Measurements from ENCODE around the gene SAFB. TPM values are rescaled to one million over a fixed set of nuclear protein-coding genes. Genes with fewer than 3 reads are reported as not detected.
"Not testable (repeated sequence)": the region's sequence is repeated elsewhere in the genome, so short reads cannot be mapped to it uniquely, and the experiment has no call there.

Gene SAFB
- total and polyA plus RNA-seq, 2 experiments from 2014 or later = 50.2 to 75.8 TPM

DNA sequence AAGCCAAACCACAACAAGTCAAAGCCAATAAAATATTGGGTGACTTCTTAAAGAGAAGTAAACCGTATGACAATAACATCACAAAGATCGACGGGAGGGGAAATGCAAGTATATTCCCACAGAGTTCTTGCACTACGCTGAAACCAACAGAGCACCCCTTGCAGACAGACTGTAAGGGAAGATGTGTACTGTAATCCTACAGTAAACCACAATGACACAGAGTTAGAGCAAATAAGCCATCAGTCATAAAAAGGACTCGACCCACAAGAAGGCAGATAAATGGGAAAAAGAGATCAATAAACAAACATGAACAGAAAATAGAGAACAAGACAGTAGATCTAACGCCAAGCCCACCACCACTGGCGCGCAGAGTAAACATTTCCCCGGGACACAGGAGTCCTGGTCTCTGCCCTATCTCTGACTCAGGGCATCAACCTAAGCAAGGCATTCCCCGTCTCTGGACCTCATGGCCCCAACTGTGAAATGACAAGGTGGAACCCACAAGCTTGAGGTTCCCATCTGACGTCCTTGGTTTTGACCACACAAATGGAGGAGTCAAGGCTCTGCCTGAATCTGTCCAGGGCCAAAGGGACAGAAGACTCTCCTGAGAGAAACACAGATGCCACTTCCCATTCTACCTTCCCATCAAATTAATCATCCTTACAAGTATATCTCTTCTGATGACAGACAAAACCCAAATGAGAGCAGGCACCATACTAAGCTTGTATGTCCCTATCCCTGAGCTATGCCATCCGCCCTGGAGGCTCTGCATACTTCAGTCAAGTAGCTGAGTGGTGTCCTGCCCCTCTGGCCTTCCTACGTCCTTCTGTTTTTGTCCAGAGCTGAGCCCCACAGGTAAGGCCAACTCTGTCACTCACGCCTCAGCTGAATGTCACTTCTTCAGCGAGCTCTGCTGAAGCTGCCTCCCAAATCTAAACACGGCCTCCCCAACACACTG lies 15.3 kb upstream of the SAFB start:
- Histone ChIP-seq H3K36me3 (replicated peaks; ENCODE audit: insufficient read depth, low read depth) (no peaks in the 10 kb centered on the region), H3K79me2 (peaks cover 18% of the 10 kb centered on the region), H3K4me2 (no peak overlapping the region), H3K27me3 (no peaks in the 10 kb centered on the region), H2AFZ (no peak overlapping the region), H3K27ac (no peak overlapping the region), H3K9me2 (replicated peaks; ENCODE audit: insufficient read depth) (no peaks in the 10 kb centered on the region), H3K4me3 (no peak overlapping the region), H3K9me3 (ENCODE audit: low read depth) (no peaks in the 10 kb centered on the region), H4K20me1 (ENCODE audit: insufficient read depth, poor library complexity, severe bottlenecking) (peaks cover 8% of the 10 kb centered on the region), H3K4me1 (ENCODE audit: insufficient read depth) (no peaks in the 10 kb centered on the region)
- DNase-seq (ENCODE audit: low spot score) = no peak
- TF ChIP-seq EZH2 (IDR thresholded peaks at IDR 0.05; ENCODE audit: borderline replicate concordance) (no peak), EZH2phosphoT487 (IDR thresholded peaks at IDR 0.05; ENCODE audit: low read depth, severe bottlenecking, unreplicated experiment) (no peak)
- TF ChIP-seq, protein P1, sequence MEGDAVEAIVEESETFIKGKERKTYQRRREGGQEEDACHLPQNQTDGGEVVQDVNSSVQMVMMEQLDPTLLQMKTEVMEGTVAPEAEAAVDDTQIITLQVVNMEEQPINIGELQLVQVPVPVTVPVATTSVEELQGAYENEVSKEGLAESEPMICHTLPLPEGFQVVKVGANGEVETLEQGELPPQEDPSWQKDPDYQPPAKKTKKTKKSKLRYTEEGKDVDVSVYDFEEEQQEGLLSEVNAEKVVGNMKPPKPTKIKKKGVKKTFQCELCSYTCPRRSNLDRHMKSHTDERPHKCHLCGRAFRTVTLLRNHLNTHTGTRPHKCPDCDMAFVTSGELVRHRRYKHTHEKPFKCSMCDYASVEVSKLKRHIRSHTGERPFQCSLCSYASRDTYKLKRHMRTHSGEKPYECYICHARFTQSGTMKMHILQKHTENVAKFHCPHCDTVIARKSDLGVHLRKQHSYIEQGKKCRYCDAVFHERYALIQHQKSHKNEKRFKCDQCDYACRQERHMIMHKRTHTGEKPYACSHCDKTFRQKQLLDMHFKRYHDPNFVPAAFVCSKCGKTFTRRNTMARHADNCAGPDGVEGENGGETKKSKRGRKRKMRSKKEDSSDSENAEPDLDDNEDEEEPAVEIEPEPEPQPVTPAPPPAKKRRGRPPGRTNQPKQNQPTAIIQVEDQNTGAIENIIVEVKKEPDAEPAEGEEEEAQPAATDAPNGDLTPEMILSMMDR (IDR thresholded peaks at IDR 0.05; ENCODE audit: poor library complexity) = no peak
- WGBS (ENCODE audit: low lambda C conversion rate, missing lambda C conversion rate) = 94% methylated on average over 16 of the region's 16 CpGs

DNA sequence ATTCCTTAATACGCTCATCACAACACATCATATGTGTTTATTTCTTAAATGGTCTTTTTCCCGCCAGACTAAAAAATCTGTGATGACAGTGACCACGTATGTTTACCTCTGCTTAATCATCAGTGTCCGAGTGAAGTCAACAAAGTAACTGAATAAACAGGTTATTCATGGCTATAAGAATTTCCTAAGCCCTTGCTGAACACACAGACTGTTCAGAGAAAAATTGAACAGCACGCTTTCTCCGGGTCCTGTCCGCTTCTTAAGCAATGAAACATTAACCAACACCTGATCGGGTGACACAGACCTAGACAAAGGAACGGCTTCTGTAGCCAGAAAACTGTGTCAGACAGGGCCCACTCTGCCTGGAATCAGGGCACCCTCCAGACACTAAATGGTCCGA lies 14.6 kb upstream of the SAFB start:
- H3K4me1 ChIP-seq (ENCODE audit: insufficient read depth) = no peaks in the 10 kb centered on the region
- no peaks in the 10 kb centered on the region for H3K9me3 ChIP-seq (ENCODE audit: low read depth)
- H3K79me2 ChIP-seq = peaks cover 18% of the 10 kb centered on the region
- H2AFZ ChIP-seq = no peak overlapping the region
- 83% methylated on average over 10 of the region's 10 CpGs for WGBS (ENCODE audit: low lambda C conversion rate, missing lambda C conversion rate)
- no peaks in the 10 kb centered on the region for H3K9me2 ChIP-seq (replicated peaks; ENCODE audit: insufficient read depth)
- no peak for DNase-seq (ENCODE audit: low spot score)
- no peaks in the 10 kb centered on the region for H3K27me3 ChIP-seq
- no peaks in the 10 kb centered on the region for H3K36me3 ChIP-seq (replicated peaks; ENCODE audit: insufficient read depth, low read depth)
- H4K20me1 ChIP-seq (ENCODE audit: insufficient read depth, poor library complexity, severe bottlenecking) = peaks cover 8% of the 10 kb centered on the region
- H3K4me2 ChIP-seq = no peak overlapping the region
- no peak overlapping the region for H3K27ac ChIP-seq
- TF ChIP-seq EZH2 (IDR thresholded peaks at IDR 0.05; ENCODE audit: borderline replicate concordance) (no peak), EZH2phosphoT487 (IDR thresholded peaks at IDR 0.05; ENCODE audit: low read depth, severe bottlenecking, unreplicated experiment) (no peak)
- TF ChIP-seq, protein P1 (IDR thresholded peaks at IDR 0.05; ENCODE audit: poor library complexity) = no peak
- no peak overlapping the region for H3K4me3 ChIP-seq

DNA sequence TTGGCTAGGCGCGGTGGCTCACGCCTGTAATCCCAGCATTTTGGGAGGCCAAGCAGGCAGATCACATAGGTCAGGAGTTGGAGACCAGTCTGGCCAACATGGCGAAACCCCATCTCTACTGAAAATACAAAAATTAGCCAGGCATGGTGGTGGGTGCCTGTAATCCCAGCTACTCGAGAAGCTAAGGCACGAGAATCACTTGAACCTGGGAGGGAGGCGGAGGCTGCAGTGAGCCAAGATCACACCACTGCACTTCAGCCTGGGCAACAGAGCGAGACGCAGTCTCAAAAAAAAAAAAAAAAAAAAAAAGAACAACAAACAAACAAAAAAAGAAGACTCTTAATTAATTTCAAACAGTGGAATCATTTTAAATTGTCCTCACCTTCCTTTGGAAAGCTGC lies 14.1 kb upstream of the SAFB start:
- WGBS (ENCODE audit: low lambda C conversion rate, missing lambda C conversion rate) = 97% methylated on average over 9 of the region's 9 CpGs
- H3K27me3 ChIP-seq; H4K20me1 ChIP-seq (ENCODE audit: insufficient read depth, poor library complexity, severe bottlenecking); H3K4me1 ChIP-seq (ENCODE audit: insufficient read depth); H3K9me3 ChIP-seq (ENCODE audit: low read depth); DNase-seq (ENCODE audit: low spot score); H2AFZ ChIP-seq; H3K4me2 ChIP-seq; H3K27ac ChIP-seq; H3K9me2 ChIP-seq (replicated peaks; ENCODE audit: insufficient read depth); H3K4me3 ChIP-seq; H3K36me3 ChIP-seq (replicated peaks; ENCODE audit: insufficient read depth, low read depth): not testable (repeated sequence)
- H3K79me2 ChIP-seq = peaks cover 20% of the 10 kb centered on the region

DNA sequence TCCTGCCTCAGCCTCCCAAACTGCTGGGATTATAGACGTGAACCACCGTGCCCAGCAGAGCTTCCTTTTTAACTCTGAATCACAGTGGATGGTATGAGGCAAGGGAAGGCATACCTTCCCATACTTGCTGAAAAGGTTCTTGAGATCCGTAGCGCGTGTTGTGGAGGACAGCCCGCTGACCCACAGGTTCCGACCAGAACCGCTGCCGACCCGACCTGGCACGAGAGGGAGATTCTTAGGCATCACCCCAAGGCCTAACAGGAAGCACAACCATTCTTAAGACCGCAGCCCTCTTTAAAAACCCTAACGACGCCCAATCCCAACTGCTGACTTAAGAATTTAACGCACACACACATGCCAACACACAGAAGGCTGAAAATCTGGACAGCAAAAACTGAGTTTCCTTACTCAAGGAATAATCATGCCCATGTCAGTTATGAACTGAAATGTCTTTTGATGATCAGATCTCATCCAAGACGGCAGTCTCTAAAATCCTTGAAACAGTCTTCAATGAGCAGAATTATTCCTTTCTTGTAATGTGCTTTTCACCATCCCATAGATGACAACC lies 12.9 kb upstream of the SAFB start:
- Histone ChIP-seq H3K4me2 (no peak overlapping the region), H3K79me2 (peaks cover 22% of the 10 kb centered on the region), H3K4me1 (ENCODE audit: insufficient read depth) (no peaks in the 10 kb centered on the region), H2AFZ (no peak overlapping the region), H4K20me1 (ENCODE audit: insufficient read depth, poor library complexity, severe bottlenecking) (peaks cover 8% of the 10 kb centered on the region), H3K9me2 (replicated peaks; ENCODE audit: insufficient read depth) (no peaks in the 10 kb centered on the region), H3K36me3 (replicated peaks; ENCODE audit: insufficient read depth, low read depth) (no peaks in the 10 kb centered on the region), H3K27me3 (no peaks in the 10 kb centered on the region), H3K27ac (no peak overlapping the region), H3K4me3 (no peak overlapping the region), H3K9me3 (ENCODE audit: low read depth) (no peaks in the 10 kb centered on the region)
- DNase-seq (ENCODE audit: low spot score) = no peak
- WGBS (ENCODE audit: low lambda C conversion rate, missing lambda C conversion rate) = 97% methylated on average over 16 of the region's 16 CpGs
- no peak for TF ChIP-seq EZH2phosphoT487 (IDR thresholded peaks at IDR 0.05; ENCODE audit: low read depth, severe bottlenecking, unreplicated experiment)
- TF ChIP-seq, protein P1 (IDR thresholded peaks at IDR 0.05; ENCODE audit: poor library complexity) = no peak
- TF ChIP-seq EZH2 (IDR thresholded peaks at IDR 0.05; ENCODE audit: borderline replicate concordance) = no peak
